OCI-LY3 (cell line): ENCODE data around the gene DIP2C.

Experiments used
- H2AFZ ChIP-seq: fragments of 200-600, 300-600 bp; shearing (Covaris generic); 2 replicates; pipeline ENCODE4 v1.6.0; 2014; ENCODE audit warnings: antibody characterized with exemption, low read depth, low read length
- H3K27ac ChIP-seq: fragments of 200-600, 300-600 bp; sonication (generic); 2 replicates; pipeline ENCODE4 v1.5.1; 2014; ENCODE audit warnings: mild to moderate bottlenecking, low read length, moderate library complexity, mixed read lengths
- H3K27me3 ChIP-seq: fragments of 200-600, 300-600 bp; sonication (generic); 2 replicates; pipeline ENCODE4 v1.6.1; 2014; ENCODE audit warnings: low read depth, low read length, mixed read lengths
- H3K36me3 ChIP-seq: fragments of 200-600, 300-600 bp; sonication (generic); replicated peaks from 2 replicates; pipeline ENCODE3; 2014; ENCODE audit warnings: low read depth, low read length, mixed read lengths
- H3K4me1 ChIP-seq: fragments of 300-600, 200-600 bp; sonication (generic); 2 replicates; pipeline ENCODE4 v1.6.1; 2014; ENCODE audit warnings: low read length, mixed read lengths
- H3K4me2 ChIP-seq: fragments of 200-600, 300-600 bp; sonication (generic); 2 replicates; pipeline ENCODE4 v1.6.1; 2014; ENCODE audit warnings: low read length, mixed read lengths
- H3K4me3 ChIP-seq: fragments of 300-600, 200-600 bp; sonication (generic); 2 replicates; pipeline ENCODE4 v1.5.1; 2014; ENCODE audit warnings: antibody characterized with exemption, mild to moderate bottlenecking, low read length, moderate library complexity
- H3K79me2 ChIP-seq: fragments of 300-600, 200-600 bp; shearing (Covaris generic); 2 replicates; pipeline ENCODE4 v1.6.1; 2014; ENCODE audit warnings: mild to moderate bottlenecking, low read length, mixed read lengths
- H3K9ac ChIP-seq: fragments of 300-600, 200-600 bp; shearing (Covaris generic); 2 replicates; pipeline ENCODE4 v1.6.0; 2014; ENCODE audit warnings: mild to moderate bottlenecking, low read length, moderate library complexity
- H3K9me3 ChIP-seq: fragments of 200-600, 300-600 bp; shearing (Covaris generic); 2 replicates; pipeline ENCODE4 v1.6.1; 2014; ENCODE audit warnings: low read length, mixed read lengths; ENCODE audit not compliant: insufficient read depth
- H4K20me1 ChIP-seq: fragments of 200-600, 300-600 bp; sonication (generic); 2 replicates; pipeline ENCODE4 v1.6.1; 2016; ENCODE audit warnings: low read length, mixed read lengths; ENCODE audit not compliant: insufficient read depth
- EZH2phosphoT487 ChIP-seq: fragments of 200-600 bp; shearing (Covaris generic); IDR thresholded peaks from 2 replicates; pipeline ENCODE4 v1.6.1; 2018; ENCODE audit warnings: antibody characterized with exemption, mixed run types, low read depth
- TF ChIP-seq, protein P1 (sequence below): fragments of 200-600, 300-600 bp; sonication (generic); IDR thresholded peaks from 2 replicates; pipeline ENCODE4 v1.5.1; 2014; ENCODE audit warnings: antibody characterized with exemption, low read length, low read depth

The DIP2C gene

DNA sequence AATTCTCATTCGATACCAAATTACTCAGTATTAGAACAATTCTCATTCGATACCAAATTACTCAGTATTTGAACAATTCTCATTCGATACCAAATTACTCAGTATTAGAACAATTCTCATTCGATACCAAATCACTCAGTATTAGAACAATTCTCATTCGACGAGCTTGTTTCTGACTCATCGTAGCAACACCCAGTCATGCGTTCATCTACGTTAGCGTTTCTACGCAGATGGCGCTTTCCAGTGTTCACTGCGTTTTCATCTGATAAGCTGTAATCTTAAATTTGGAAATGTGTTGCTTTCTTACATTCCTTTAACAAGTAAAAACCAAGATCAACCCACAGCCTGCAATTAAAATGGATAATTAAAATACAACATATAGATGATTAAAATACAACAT lies 277.9 kb downstream of the DIP2C start:
- no peak for TF ChIP-seq EZH2phosphoT487
- TF ChIP-seq, protein P1, sequence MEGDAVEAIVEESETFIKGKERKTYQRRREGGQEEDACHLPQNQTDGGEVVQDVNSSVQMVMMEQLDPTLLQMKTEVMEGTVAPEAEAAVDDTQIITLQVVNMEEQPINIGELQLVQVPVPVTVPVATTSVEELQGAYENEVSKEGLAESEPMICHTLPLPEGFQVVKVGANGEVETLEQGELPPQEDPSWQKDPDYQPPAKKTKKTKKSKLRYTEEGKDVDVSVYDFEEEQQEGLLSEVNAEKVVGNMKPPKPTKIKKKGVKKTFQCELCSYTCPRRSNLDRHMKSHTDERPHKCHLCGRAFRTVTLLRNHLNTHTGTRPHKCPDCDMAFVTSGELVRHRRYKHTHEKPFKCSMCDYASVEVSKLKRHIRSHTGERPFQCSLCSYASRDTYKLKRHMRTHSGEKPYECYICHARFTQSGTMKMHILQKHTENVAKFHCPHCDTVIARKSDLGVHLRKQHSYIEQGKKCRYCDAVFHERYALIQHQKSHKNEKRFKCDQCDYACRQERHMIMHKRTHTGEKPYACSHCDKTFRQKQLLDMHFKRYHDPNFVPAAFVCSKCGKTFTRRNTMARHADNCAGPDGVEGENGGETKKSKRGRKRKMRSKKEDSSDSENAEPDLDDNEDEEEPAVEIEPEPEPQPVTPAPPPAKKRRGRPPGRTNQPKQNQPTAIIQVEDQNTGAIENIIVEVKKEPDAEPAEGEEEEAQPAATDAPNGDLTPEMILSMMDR, result no peak
- Histone ChIP-seq H3K9ac (no peak overlapping the region), H4K20me1 (no peaks in the 10 kb centered on the region), H3K79me2 (no peaks in the 10 kb centered on the region), H3K36me3 (no peaks in the 10 kb centered on the region), H3K4me2 (no peak overlapping the region), H3K4me3 (no peak overlapping the region), H3K27ac (no peak overlapping the region), H2AFZ (no peak overlapping the region), H3K27me3 (peaks cover 8% of the 10 kb centered on the region; the same call in 1 of the 2 replicates), H3K9me3 (no peaks in the 10 kb centered on the region), H3K4me1 (no peaks in the 10 kb centered on the region)

DNA sequence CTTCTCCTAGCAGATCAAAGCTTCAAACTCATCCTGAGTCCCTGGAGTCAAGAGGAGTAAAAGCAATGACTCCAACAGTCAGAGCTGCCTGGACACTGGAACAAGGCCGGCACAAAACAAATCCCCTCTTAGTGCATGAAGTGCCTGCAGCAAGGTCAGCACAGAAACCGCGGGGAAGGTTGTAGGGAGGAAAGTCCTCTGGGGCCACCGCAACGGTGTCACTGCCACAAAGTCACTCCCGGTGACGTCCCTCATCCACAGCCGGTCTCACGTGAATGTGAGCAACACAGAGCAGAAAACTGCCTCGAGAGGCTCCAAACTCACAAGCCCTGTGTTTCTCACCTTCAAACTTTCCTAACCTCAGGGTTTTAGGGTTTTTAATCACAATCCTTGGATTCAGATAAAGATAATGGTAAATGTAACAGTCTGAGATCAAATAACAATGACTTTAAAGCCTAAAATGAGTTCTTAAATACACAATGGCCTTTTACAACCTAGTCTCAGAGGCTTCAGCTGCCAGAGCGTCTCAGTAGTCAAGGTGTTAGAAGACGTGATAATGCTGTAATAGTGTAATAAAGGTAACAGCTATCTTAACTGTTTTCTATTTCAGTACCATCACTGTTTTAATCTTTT lies 279.9 kb downstream of the DIP2C start:
- H2AFZ ChIP-seq, result no peak overlapping the region
- no peaks in the 10 kb centered on the region for H3K4me1 ChIP-seq
- peaks cover 13% of the 10 kb centered on the region; the same call in 1 of the 2 replicates for H3K27me3 ChIP-seq
- H3K9me3 ChIP-seq, result no peaks in the 10 kb centered on the region
- H3K9ac ChIP-seq, result no peak overlapping the region
- no peaks in the 10 kb centered on the region for H3K79me2 ChIP-seq
- H3K4me2 ChIP-seq, result no peak overlapping the region
- H3K27ac ChIP-seq, result no peak overlapping the region
- H4K20me1 ChIP-seq, result no peaks in the 10 kb centered on the region
- H3K4me3 ChIP-seq, result no peak overlapping the region
- H3K36me3 ChIP-seq, result no peaks in the 10 kb centered on the region
- TF ChIP-seq EZH2phosphoT487, result no peak
- TF ChIP-seq, protein P1, result no peak

DNA sequence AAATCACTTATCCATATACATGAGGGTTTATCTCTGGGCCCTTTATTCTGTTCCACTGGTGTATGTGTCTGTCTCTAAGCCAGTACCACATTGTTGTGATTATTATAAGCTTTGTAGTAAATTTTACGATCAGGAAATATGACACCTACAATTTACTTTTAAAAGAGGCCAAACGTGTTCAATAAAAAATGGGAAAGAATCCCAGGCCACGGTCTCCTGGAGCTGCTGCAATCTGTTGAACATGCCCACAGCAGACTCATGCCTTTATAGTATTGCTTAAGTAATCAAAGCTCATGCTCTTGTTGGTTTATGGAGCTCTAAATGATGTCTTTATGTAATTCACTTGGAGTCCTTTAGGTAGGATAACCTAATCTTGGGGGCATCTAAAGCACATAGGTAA lies 281.2 kb downstream of the DIP2C start:
- no peaks in the 10 kb centered on the region for H3K36me3 ChIP-seq
- no peak overlapping the region for H3K27ac ChIP-seq

DNA sequence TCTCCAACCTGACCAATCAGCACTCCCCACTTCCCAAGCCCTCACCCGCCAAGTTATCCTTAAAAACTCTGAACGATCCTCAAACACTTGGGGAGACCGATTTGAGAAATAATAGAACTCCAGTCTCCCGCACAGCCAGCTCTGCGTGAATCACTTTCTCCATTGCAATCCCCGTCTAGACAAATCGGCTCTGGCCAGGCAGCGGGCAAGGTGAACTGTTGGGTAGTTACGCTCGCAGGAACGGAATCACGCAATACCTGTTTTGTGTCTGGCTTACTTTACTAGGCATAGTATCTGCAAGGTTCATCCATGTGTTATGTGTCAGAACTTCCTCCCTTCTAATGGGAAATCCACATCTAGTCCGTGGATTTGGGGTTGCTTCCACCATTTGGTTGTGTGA lies 282.5 kb downstream of the DIP2C start:
- no peak overlapping the region for H3K9ac ChIP-seq
- H2AFZ ChIP-seq, result no peak overlapping the region
- no peak overlapping the region for H3K4me2 ChIP-seq
- no peak overlapping the region for H3K27ac ChIP-seq
- no peaks in the 10 kb centered on the region for H4K20me1 ChIP-seq
- no peaks in the 10 kb centered on the region for H3K36me3 ChIP-seq
- peaks cover 13% of the 10 kb centered on the region; the same call in 1 of the 2 replicates for H3K27me3 ChIP-seq
- TF ChIP-seq, protein P1, result no peak
- no peak for TF ChIP-seq EZH2phosphoT487
- no peak overlapping the region for H3K4me3 ChIP-seq
- no peaks in the 10 kb centered on the region for H3K9me3 ChIP-seq
- H3K4me1 ChIP-seq, result no peaks in the 10 kb centered on the region
- H3K79me2 ChIP-seq, result no peaks in the 10 kb centered on the region

More for the DNA sequence above, 281.2 kb downstream of the DIP2C start:
- no peaks in the 10 kb centered on the region for H4K20me1 ChIP-seq
- H3K4me2 ChIP-seq, result no peak overlapping the region
- H2AFZ ChIP-seq, result no peak overlapping the region
- H3K4me3 ChIP-seq, result no peak overlapping the region
- peaks cover 13% of the 10 kb centered on the region; the same call in 1 of the 2 replicates for H3K27me3 ChIP-seq
- H3K4me1 ChIP-seq, result no peaks in the 10 kb centered on the region
- TF ChIP-seq, protein P1, result no peak
- TF ChIP-seq EZH2phosphoT487, result no peak
- H3K9me3 ChIP-seq, result no peaks in the 10 kb centered on the region
- no peak overlapping the region for H3K9ac ChIP-seq
- H3K79me2 ChIP-seq, result no peaks in the 10 kb centered on the region
